ENCODE results near the gene TBC1D2B. TPM values are rescaled to one million over a fixed set of nuclear protein-coding genes. Genes with fewer than 3 reads are reported as not detected.
A peak's percentile ranks its signal among the peaks of the same experiment; 100 is the strongest.

Gene TBC1D2B
- polyA plus RNA-seq, 3 donors = 5.9 to 53.3 (median 6.2) TPM

DNA sequence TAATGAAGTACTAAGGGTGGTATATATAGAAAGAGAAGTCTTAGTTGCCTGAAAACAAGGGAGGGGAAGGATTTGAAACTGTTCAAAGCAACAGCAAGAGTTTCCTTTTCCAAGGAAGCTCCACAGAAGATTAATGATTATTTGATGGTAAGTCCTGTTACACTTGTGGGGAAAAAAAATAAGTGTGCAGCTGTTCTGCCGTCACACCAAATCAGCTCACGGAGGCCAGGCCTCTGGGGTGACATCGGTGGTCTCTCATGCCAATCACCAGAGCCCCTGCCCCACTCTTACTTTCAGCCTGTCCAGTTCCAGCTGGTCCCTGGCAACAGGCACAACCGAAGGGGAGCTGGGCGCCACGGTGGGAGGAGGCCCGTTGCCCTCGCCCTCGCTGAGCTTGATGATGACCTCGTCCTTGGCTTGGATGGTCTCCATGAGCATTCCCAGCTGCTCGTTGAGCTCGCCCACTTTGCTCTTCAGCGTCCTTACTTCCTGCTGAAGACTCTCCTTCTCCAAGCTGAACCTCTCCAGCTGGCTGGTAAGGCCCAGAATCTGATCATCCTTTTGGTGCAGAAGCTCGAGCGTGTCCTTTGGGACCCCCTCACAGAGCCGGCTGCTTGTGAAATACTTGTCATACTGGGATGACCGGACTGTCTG is 53.5 kb downstream of the TBC1D2B start:
- no peak for DNase-seq
- H3K27me3 ChIP-seq (ENCODE audit: control insufficient read depth in 2 of 2, insufficient read depth in 2 of 2, low read length in 2 of 2) = no peaks in the 10 kb centered on the region
- peaks cover 22 to 26% of the 10 kb centered on the region in 2 donors for H3K4me1 ChIP-seq (ENCODE audit: control insufficient read depth in 1 of 2, insufficient read depth in 2 of 2, low read length in 2 of 2)
- Mint-ChIP-seq H3K27me3 (ENCODE audit: low read depth in 3 of 3) (no peaks in the 10 kb centered on the region), H3K4me1 (peaks cover 33% of the 10 kb centered on the region), H3K36me3 (peaks cover 70 to 80% of the 10 kb centered on the region in 2 donors), H3K4me3 (peak overlapping the region; percentile 35 to 72), H3K9me3 (peaks cover 0 to 2% (median 0%) of the 10 kb centered on the region in 7 donors), H3K27ac (peak overlapping the region; percentile 67 to 87 (median 77))
- intact Hi-C loops (cut with micrococcal nuclease) = no loop called here
- H4K20me1 ChIP-seq (ENCODE audit: insufficient read depth, low read length) = peaks cover 16% of the 10 kb centered on the region
- H3K9ac ChIP-seq (ENCODE audit: insufficient read depth, low read length, poor library complexity, severe bottlenecking) = no peak overlapping the region
- H3K4me3 ChIP-seq (replicated peaks in 1 of 3; ENCODE audit: low read depth in 2 of 3, low read length in 3 of 3) = peak overlapping the region in 1 of 3 experiments; percentile 16
- TF ChIP-seq, protein P1, sequence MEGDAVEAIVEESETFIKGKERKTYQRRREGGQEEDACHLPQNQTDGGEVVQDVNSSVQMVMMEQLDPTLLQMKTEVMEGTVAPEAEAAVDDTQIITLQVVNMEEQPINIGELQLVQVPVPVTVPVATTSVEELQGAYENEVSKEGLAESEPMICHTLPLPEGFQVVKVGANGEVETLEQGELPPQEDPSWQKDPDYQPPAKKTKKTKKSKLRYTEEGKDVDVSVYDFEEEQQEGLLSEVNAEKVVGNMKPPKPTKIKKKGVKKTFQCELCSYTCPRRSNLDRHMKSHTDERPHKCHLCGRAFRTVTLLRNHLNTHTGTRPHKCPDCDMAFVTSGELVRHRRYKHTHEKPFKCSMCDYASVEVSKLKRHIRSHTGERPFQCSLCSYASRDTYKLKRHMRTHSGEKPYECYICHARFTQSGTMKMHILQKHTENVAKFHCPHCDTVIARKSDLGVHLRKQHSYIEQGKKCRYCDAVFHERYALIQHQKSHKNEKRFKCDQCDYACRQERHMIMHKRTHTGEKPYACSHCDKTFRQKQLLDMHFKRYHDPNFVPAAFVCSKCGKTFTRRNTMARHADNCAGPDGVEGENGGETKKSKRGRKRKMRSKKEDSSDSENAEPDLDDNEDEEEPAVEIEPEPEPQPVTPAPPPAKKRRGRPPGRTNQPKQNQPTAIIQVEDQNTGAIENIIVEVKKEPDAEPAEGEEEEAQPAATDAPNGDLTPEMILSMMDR (IDR thresholded peaks at IDR 0.05) = no peak
- H3K79me2 ChIP-seq (ENCODE audit: insufficient read depth, low read length) = no peaks in the 10 kb centered on the region
- H3K4me2 ChIP-seq (replicated peaks; ENCODE audit: extremely low read depth, low read length, poor library complexity, severe bottlenecking) = peak overlapping the region; percentile 6
- no peaks in the 10 kb centered on the region for H3K9me3 ChIP-seq (replicated peaks in 1 of 2; ENCODE audit: control insufficient read depth in 1 of 2, insufficient read depth in 1 of 2, low read length in 2 of 2)
- no peak overlapping the region for H2AFZ ChIP-seq (ENCODE audit: insufficient read depth, low read depth, low read length, poor library complexity, severe bottlenecking)
- H3K27ac ChIP-seq (ENCODE audit: low read depth in 1 of 2, low read length in 2 of 2) = peak overlapping the region; percentile 25 to 72
- peaks cover 60 to 89% of the 10 kb centered on the region in 2 donors for H3K36me3 ChIP-seq (replicated peaks in 1 of 2; ENCODE audit: control insufficient read depth in 1 of 2, insufficient read depth in 2 of 2, low read length in 2 of 2)
- WGBS (ENCODE audit: insufficient coverage) = 90% methylated on average over 14 of the region's 17 CpGs

DNA sequence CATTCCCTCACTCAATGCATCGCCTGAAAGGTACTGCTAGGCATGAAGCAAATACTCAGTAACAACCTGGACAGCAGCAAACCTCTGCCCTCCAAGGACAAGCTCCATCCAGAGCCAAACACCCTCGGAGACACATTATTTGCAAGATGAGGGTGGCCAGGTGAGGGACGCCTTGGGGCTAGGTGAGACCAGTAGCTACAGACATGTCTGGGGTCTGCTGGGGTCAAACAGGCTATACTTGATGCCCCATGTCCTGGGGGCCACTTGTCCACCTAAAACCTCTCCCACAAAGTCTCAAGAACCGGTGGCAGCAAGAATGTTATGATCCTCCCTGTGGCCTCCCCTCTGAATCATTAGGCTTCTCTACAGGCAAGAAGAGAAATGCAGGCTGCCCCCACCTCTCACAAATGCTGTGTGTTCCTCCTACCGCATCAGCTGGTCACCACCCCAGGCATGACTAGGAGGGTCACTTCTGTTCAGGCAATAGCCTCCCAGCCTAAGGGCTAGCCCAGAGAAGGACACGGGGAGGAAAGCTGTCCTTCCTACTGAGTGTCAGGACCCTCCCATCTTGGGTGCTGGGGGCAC is 54.3 kb downstream of the TBC1D2B start:
- Mint-ChIP-seq H3K4me3 (no peak overlapping the region), H3K4me1 (peaks cover 41% of the 10 kb centered on the region), H3K27me3 (ENCODE audit: low read depth in 3 of 3) (no peaks in the 10 kb centered on the region), H3K9me3 (peaks cover 0 to 2% (median 0%) of the 10 kb centered on the region in 7 donors), H3K36me3 (peaks cover 66 to 73% of the 10 kb centered on the region in 2 donors), H3K27ac (peak overlapping the region in 3 of 7 donors; percentile 51 to 79 (median 71))
- Histone ChIP-seq H2AFZ (ENCODE audit: insufficient read depth, low read depth, low read length, poor library complexity, severe bottlenecking) (no peak overlapping the region), H3K9ac (ENCODE audit: insufficient read depth, low read length, poor library complexity, severe bottlenecking) (no peak overlapping the region), H3K4me1 (ENCODE audit: control insufficient read depth in 1 of 2, insufficient read depth in 2 of 2, low read length in 2 of 2) (peaks cover 28 to 33% of the 10 kb centered on the region in 2 donors), H3K4me3 (replicated peaks in 1 of 3; ENCODE audit: low read depth in 2 of 3, low read length in 3 of 3) (no peak overlapping the region), H3K27ac (ENCODE audit: low read depth in 1 of 2, low read length in 2 of 2) (peak overlapping the region in 1 of 2 donors; percentile 72), H4K20me1 (ENCODE audit: insufficient read depth, low read length) (peaks cover 19% of the 10 kb centered on the region), H3K79me2 (ENCODE audit: insufficient read depth, low read length) (no peaks in the 10 kb centered on the region), H3K4me2 (replicated peaks; ENCODE audit: extremely low read depth, low read length, poor library complexity, severe bottlenecking) (no peak overlapping the region), H3K27me3 (ENCODE audit: control insufficient read depth in 2 of 2, insufficient read depth in 2 of 2, low read length in 2 of 2) (no peaks in the 10 kb centered on the region), H3K9me3 (replicated peaks in 1 of 2; ENCODE audit: control insufficient read depth in 1 of 2, insufficient read depth in 1 of 2, low read length in 2 of 2) (no peaks in the 10 kb centered on the region), H3K36me3 (replicated peaks in 1 of 2; ENCODE audit: control insufficient read depth in 1 of 2, insufficient read depth in 2 of 2, low read length in 2 of 2) (peaks cover 54 to 80% of the 10 kb centered on the region in 2 donors)
- TF ChIP-seq, protein P1 (IDR thresholded peaks at IDR 0.05) = no peak
- DNase-seq = no peak
- intact Hi-C loops (cut with micrococcal nuclease) = no loop called here
- WGBS (ENCODE audit: insufficient coverage) = 91% methylated on average over 2 of the region's 6 CpGs

Measured in CD14-positive monocyte (primary cell).